Nephron progenitor cell (in vitro differentiated cells): Measurements from ENCODE around the gene RPL35.

Source experiments
- DNase-seq: peaks from one replicate; pipeline ENCODE4 v3.0.0; 2021
- H3K27ac Mint-ChIP-seq: 2 replicates; pipeline ENCODE4 v1.8.0; 2021; ENCODE audit warnings: mild to moderate bottlenecking, moderate library complexity, mixed read lengths
- H3K27me3 Mint-ChIP-seq: 2 replicates; pipeline ENCODE4 v1.8.0; 2021; ENCODE audit warnings: mild to moderate bottlenecking, low read depth, mixed read lengths; ENCODE audit not compliant: poor library complexity
- H3K36me3 Mint-ChIP-seq: 2 replicates; pipeline ENCODE4 v1.8.0; 2021; ENCODE audit warnings: low read depth, mixed read lengths
- H3K4me1 Mint-ChIP-seq: 2 replicates; pipeline ENCODE4 v1.8.0; 2021; ENCODE audit warnings: mixed read lengths
- H3K4me3 Mint-ChIP-seq: 2 replicates; pipeline ENCODE4 v1.8.0; 2021; ENCODE audit warnings: mild to moderate bottlenecking, moderate library complexity, mixed read lengths
- H3K9me3 Mint-ChIP-seq: 2 replicates; pipeline ENCODE4 v1.8.0; 2021; ENCODE audit warnings: mild to moderate bottlenecking, moderate library complexity, mixed read lengths
- CTCF ChIP-seq: fragments of 200-600 bp; sonication (generic); IDR thresholded peaks from 2 replicates; pipeline ENCODE4 v1.5.0; 2021; ENCODE audit warnings: antibody characterized with exemption

Gene RPL35

GRCh38 chr9:124871156-124871561, 9.4 kb upstream of the RPL35 start:
- Mint-ChIP-seq H3K4me3 (peak overlapping the region; percentile 93), H3K27ac (peak overlapping the region; percentile 83), H3K9me3 (no peaks in the 10 kb centered on the region), H3K4me1 (peaks cover 54% of the 10 kb centered on the region), H3K27me3 (no peaks in the 10 kb centered on the region), H3K36me3 (peaks cover 31% of the 10 kb centered on the region)
- no peak for DNase-seq
- no peak for TF ChIP-seq CTCF

GRCh38 chr9:124870723-124871122, 9.0 kb upstream of the RPL35 start:
- no peak for TF ChIP-seq CTCF
- Mint-ChIP-seq H3K27ac (peak overlapping the region; percentile 83), H3K27me3 (no peaks in the 10 kb centered on the region), H3K9me3 (no peaks in the 10 kb centered on the region), H3K4me1 (peaks cover 54% of the 10 kb centered on the region), H3K36me3 (peaks cover 29% of the 10 kb centered on the region), H3K4me3 (peak overlapping the region; percentile 93)
- DNase-seq, result no peak

GRCh38 chr9:124869986-124870560, 8.3 kb upstream of the RPL35 start:
- DNase-seq, result peak; percentile 49
- H3K27ac Mint-ChIP-seq, result peak overlapping the region; percentile 79
- no peak for TF ChIP-seq CTCF
- H3K36me3 Mint-ChIP-seq, result peaks cover 23% of the 10 kb centered on the region
- peaks cover 54% of the 10 kb centered on the region for H3K4me1 Mint-ChIP-seq
- peak overlapping the region; percentile 93 for H3K4me3 Mint-ChIP-seq
- H3K27me3 Mint-ChIP-seq, result peaks cover 3% of the 10 kb centered on the region
- H3K9me3 Mint-ChIP-seq, result no peaks in the 10 kb centered on the region

GRCh38 chr9:124869466-124869985, 7.8 kb upstream of the RPL35 start:
- peak; percentile 53 for DNase-seq
- Mint-ChIP-seq H3K4me1 (peaks cover 54% of the 10 kb centered on the region), H3K27me3 (peaks cover 3% of the 10 kb centered on the region), H3K9me3 (no peaks in the 10 kb centered on the region), H3K27ac (peak overlapping the region; percentile 79), H3K36me3 (peaks cover 17% of the 10 kb centered on the region), H3K4me3 (peak overlapping the region; percentile 93)
- TF ChIP-seq CTCF, result no peak

GRCh38 chr9:124868511-124869465, 7.0 kb upstream of the RPL35 start:
- H3K36me3 Mint-ChIP-seq, result peaks cover 17% of the 10 kb centered on the region
- H3K9me3 Mint-ChIP-seq, result no peaks in the 10 kb centered on the region
- peaks cover 56% of the 10 kb centered on the region for H3K4me1 Mint-ChIP-seq
- TF ChIP-seq CTCF, result no peak
- peak overlapping the region; percentile 97 for H3K4me3 Mint-ChIP-seq
- H3K27me3 Mint-ChIP-seq, result peaks cover 6% of the 10 kb centered on the region
- peak; percentile 89 for DNase-seq
- H3K27ac Mint-ChIP-seq, result peak overlapping the region; percentile 88
